Measurements from ENCODE around the gene AKAP12.

GRCh38 chr6:151307501-151307900 is 67.7 kb downstream of the AKAP12 start:
- TF ChIP-seq CTCF (IDR thresholded peaks at IDR 0.05) (no peak), POLR2A (IDR thresholded peaks at IDR 0.05) (no peak)
